ENCODE data around the gene CD27. TPM values are rescaled to one million over a fixed set of nuclear protein-coding genes. Genes with fewer than 3 reads are reported as not detected.
"Not testable (repeated sequence)": the region's sequence is repeated elsewhere in the genome, so short reads cannot be mapped to it uniquely, and the experiment has no call there.

CD27 gene
- total RNA-seq, 3 donors from 2014 or later, result 1.8 to 5.3 (median 3.9) TPM

GRCh38 chr12:6469609-6470374 lies 25.0 kb downstream of the CD27 start:
- H3K4me3 ChIP-seq, result peak overlapping the region; percentile 54
- no peak for TF ChIP-seq CTCF (IDR thresholded peaks at IDR 0.05)
- H3K4me1 ChIP-seq (ENCODE audit: low read depth), result peaks cover 29% of the 10 kb centered on the region
- intact Hi-C loops (cut with DNase I, micrococcal nuclease), result no loop called here
- DNase-seq (no peak), ATAC-seq (no peak)
- no peaks in the 10 kb centered on the region for H3K9me3 ChIP-seq
- H3K36me3 ChIP-seq (ENCODE audit: low read depth), result no peaks in the 10 kb centered on the region

GRCh38 chr12:6470375-6471163 lies 25.8 kb downstream of the CD27 start, which contains the start of gene VAMP1:
TSS of gene VAMP1 (minus strand) at chr12:6470677. CDS start at chr12:6470531, 146 bp downstream.
- DNase-seq (peak; percentile 97 to 99 (median 98)), ATAC-seq (peak; percentile 96)
- intact Hi-C loops (cut with DNase I, micrococcal nuclease), result no loop called here
- TF ChIP-seq CTCF (IDR thresholded peaks at IDR 0.05), result no peak
- Histone ChIP-seq H3K9me3 (no peaks in the 10 kb centered on the region), H3K36me3 (ENCODE audit: low read depth) (no peaks in the 10 kb centered on the region), H3K4me3 (peak within 1 kb of the TSS; percentile 54), H3K4me1 (ENCODE audit: low read depth) (peaks cover 29% of the 10 kb centered on the region)

GRCh38 chr12:6471989-6472360 lies 27.2 kb downstream of the CD27 start:
- no peak for DNase-seq
- ATAC-seq, result no peak
- no peak for TF ChIP-seq CTCF (IDR thresholded peaks at IDR 0.05)
- Histone ChIP-seq H3K9me3 (no peaks in the 10 kb centered on the region), H3K4me1 (ENCODE audit: low read depth) (peaks cover 29% of the 10 kb centered on the region), H3K36me3 (ENCODE audit: low read depth) (no peaks in the 10 kb centered on the region), H3K4me3 (no peak overlapping the region)
- intact Hi-C loops (cut with DNase I, micrococcal nuclease), result no loop called here

GRCh38 chr12:6472491-6472890 lies 27.7 kb downstream of the CD27 start:
- Histone ChIP-seq H3K4me3 (no peak overlapping the region), H3K36me3 (ENCODE audit: low read depth) (no peaks in the 10 kb centered on the region)
- ATAC-seq, result no peak

GRCh38 chr12:6475233-6475975 lies 30.6 kb downstream of the CD27 start:
- DNase-seq; H3K4me1 ChIP-seq (ENCODE audit: low read depth); intact Hi-C loops (cut with DNase I, micrococcal nuclease): not testable (repeated sequence)

More at GRCh38 chr12:6472491-6472890, 27.7 kb downstream of the CD27 start:
- Histone ChIP-seq H3K9me3 (no peaks in the 10 kb centered on the region), H3K4me1 (ENCODE audit: low read depth) (peaks cover 28% of the 10 kb centered on the region)
- intact Hi-C loops (cut with DNase I, micrococcal nuclease), result no loop called here
- no peak for DNase-seq
- TF ChIP-seq CTCF (IDR thresholded peaks at IDR 0.05), result no peak

More at GRCh38 chr12:6475233-6475975, 30.6 kb downstream of the CD27 start:
- not testable (repeated sequence) for H3K36me3 ChIP-seq (ENCODE audit: low read depth); ATAC-seq; H3K4me3 ChIP-seq; H3K9me3 ChIP-seq

Data from mucosa of descending colon (tissue), 3 donors.